Epithelial cell of umbilical artery (primary cell): ENCODE data around the gene MMP7. TPM values are rescaled to one million over a fixed set of nuclear protein-coding genes. Genes with fewer than 3 reads are reported as not detected.

Experiments used
- total RNA-seq: library from RNA; depleted of rRNA; stranded (reverse); fragments of >200 nt; gene quantifications from 2 replicates; pipeline ENCODE4 v1.2.3, GENCODE V29; 2014

Gene MMP7
- total RNA-seq: 0.30 and 0.97 TPM in 2 replicates

GRCh38 chr11:102530558-102530957 lies at the start of gene MMP7:
TSS of gene MMP7 (minus strand) at chr11:102530747. CDS start at chr11:102530700, 47 bp downstream.

Other genes starting within 250 kb of the MMP7 start
- 0.97 and 7.9 TPM in 2 replicates for gene BIRC3, start 213.3 kb downstream of the MMP7 start, total RNA-seq
- gene BIRC2, start 183.5 kb downstream of the MMP7 start, total RNA-seq: 61.2 and 70.2 TPM in 2 replicates
- gene TMEM123, start 78.0 kb downstream of the MMP7 start, total RNA-seq: 125 and 153 TPM in 2 replicates
- not detected in 2 replicates for gene MMP20, start 94.6 kb upstream of the MMP7 start, total RNA-seq
- not detected in 2 replicates for gene MMP27, start 175.0 kb upstream of the MMP7 start, total RNA-seq
- gene MMP8, start 194.2 kb upstream of the MMP7 start, total RNA-seq: not detected in 2 replicates
- 1.1 and 14.6 TPM in 2 replicates for gene MMP10, start 249.9 kb upstream of the MMP7 start, total RNA-seq